Right cardiac atrium (tissue), 5 donors: ENCODE data around the gene CXCL11. TPM values are rescaled to one million over a fixed set of nuclear protein-coding genes. Genes with fewer than 3 reads are reported as not detected.
"Not testable (repeated sequence)": the region's sequence is repeated elsewhere in the genome, so short reads cannot be mapped to it uniquely, and the experiment has no call there.

ENCODE experiments used
- ATAC-seq, 2 donors: fragments of 200-7000 bp; cut with Tn5 transposase; one replicate each; pipeline versions ENCODE4 v1.8.0 to v1.9.1; 2020; ENCODE audit warnings: moderate library complexity in 2 of 2, mild to moderate bottlenecking in 1 of 2
- DNase-seq, 3 donors: peaks; one replicate each; pipeline ENCODE4 v3.0.0-alpha.2; 2020
- H3K27ac ChIP-seq: one replicate; pipeline ENCODE4 v1.5.1; 2013; ENCODE audit warnings: mild to moderate bottlenecking, low read length, control low read depth, moderate library complexity
- H3K27me3 ChIP-seq: one replicate; pipeline ENCODE4 v1.6.1; 2013; ENCODE audit not compliant: control insufficient read depth, insufficient read depth
- H3K4me1 ChIP-seq: one replicate; pipeline ENCODE4 v1.6.1; 2013; ENCODE audit warnings: low read length; ENCODE audit not compliant: control insufficient read depth, insufficient read depth
- H3K4me3 ChIP-seq: one replicate; pipeline ENCODE4 v1.5.1; 2013; ENCODE audit warnings: low read length, control low read depth
- H3K9me3 ChIP-seq: one replicate; pipeline ENCODE4 v1.6.1; 2013; ENCODE audit warnings: low read length; ENCODE audit not compliant: control insufficient read depth
- WGBS: extraction: QIAGEN DNeasy Blood & Tissue Kit; methylation state at CpG from one replicate; pipeline ENCODE4 v1.1.7; 2013; 5-methylcytosine and 5-hydroxymethylcytosine counted together
- intact Hi-C, 4 donors: fragments of 100-400 bp; cut with DNase I; formaldehyde crosslinking; loops; one replicate each; pipeline versions ENCODE4 v1.11.0 to v1.14.0; 2022 to 2023
- polyA plus RNA-seq: library from polyadenylated mRNA; stranded (reverse); fragments of 200-250 nt; gene quantifications from one replicate; pipeline ENCODE4 v1.2.3, GENCODE V29; 2013
- total RNA-seq, 4 donors: library from RNA; stranded (reverse); fragmentation: NEBNext Ultra II Directional; extraction: Animal tissue kit (Norgen Biotek cat#: 25700); gene quantifications; one replicate each; pipeline ENCODE4 v1.2.1, GENCODE V29; 2021
- donor health status: healthy with polysubstance abuse.
- donor health status: DM: no; HTN: yes; CAD: no.
- donor health status: DM: no; HTN: no; CAD: no.
- donor health status: DM: no; HTN: yes; CAD: no; lungs with severe emphysema.
- donor health status: DM: yes; HTN: yes; CAD: no.

Gene CXCL11
- total and polyA plus RNA-seq, 5 donors, result 0.07 to 0.20 TPM; not detected in 3

DNA sequence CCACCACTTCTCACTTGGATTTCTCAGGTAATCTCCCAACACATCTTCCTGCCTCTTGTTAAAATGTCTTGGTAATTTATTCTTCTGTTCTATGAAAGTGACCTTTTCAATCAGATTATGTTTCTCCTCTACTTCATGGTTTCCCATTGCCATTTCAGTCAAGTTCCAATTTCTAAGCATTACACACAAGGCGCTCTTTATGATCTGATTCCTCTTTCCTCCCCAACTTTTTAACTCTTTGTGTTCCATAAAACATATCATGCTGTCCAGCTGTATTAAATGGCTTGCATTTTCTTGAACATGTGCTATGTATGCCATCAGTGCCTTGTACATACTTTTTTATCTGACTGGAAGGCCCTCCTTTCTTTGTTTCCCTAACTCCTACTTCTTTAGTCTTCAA, 25.6 kb upstream of the CXCL11 start:
- WGBS, result 65% methylated on average over 1 of the region's 1 CpG
- Histone ChIP-seq H3K27ac (no peak overlapping the region), H3K27me3 (no peaks in the 10 kb centered on the region), H3K4me3 (no peak overlapping the region), H3K4me1 (no peaks in the 10 kb centered on the region), H3K9me3 (no peaks in the 10 kb centered on the region)
- no peak for ATAC-seq
- intact Hi-C loops, result loop anchor here in 1 of 4 donors (10.0 kb wide), 1 partner anchor 167 kb away; no protein-coding TSS in a partner anchor
- DNase-seq, result no peak

DNA sequence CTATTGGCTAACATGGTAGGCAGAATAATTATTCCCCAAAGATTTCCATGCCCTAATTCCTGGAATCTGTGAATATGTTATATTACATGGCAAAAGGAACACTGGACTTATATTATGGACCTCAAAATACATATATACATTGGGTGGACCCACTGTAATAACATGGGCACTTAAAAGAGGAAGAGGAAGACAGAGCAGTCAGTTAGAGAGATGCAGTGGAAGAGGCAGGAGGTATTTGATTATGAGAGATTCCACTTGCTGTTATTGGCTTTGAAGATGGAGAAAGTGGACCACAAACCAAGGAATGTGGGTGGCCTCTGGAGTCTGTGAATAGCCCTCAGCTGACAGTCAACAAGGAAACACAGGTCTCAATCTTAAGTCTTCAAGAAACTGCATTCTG, 24.6 kb upstream of the CXCL11 start:
- no peak for DNase-seq
- H3K4me3 ChIP-seq, result no peak overlapping the region
- no peak overlapping the region for H3K27ac ChIP-seq
- ATAC-seq, result no peak
- no peaks in the 10 kb centered on the region for H3K9me3 ChIP-seq
- intact Hi-C loops, result loop anchor here in 1 of 4 donors (10.0 kb wide), 1 partner anchor 166 kb away; no protein-coding TSS in a partner anchor
- no peaks in the 10 kb centered on the region for H3K4me1 ChIP-seq
- no peaks in the 10 kb centered on the region for H3K27me3 ChIP-seq

- WGBS, result 89% methylated on average over 1 of the region's 1 CpG
- intact Hi-C loops, result loop anchor here in 1 of 4 donors (10.0 kb wide), 1 partner anchor 165 kb away; no protein-coding TSS in a partner anchor
- no peak overlapping the region for H3K27ac ChIP-seq
- no peaks in the 10 kb centered on the region for H3K4me1 ChIP-seq
- no peak for DNase-seq
- no peak for ATAC-seq
- H3K27me3 ChIP-seq, result no peaks in the 10 kb centered on the region
- H3K9me3 ChIP-seq, result no peaks in the 10 kb centered on the region
- no peak overlapping the region for H3K4me3 ChIP-seq
Measured at GRCh38 chr4:76059750-76060149, 23.9 kb upstream of the CXCL11 start.

DNA sequence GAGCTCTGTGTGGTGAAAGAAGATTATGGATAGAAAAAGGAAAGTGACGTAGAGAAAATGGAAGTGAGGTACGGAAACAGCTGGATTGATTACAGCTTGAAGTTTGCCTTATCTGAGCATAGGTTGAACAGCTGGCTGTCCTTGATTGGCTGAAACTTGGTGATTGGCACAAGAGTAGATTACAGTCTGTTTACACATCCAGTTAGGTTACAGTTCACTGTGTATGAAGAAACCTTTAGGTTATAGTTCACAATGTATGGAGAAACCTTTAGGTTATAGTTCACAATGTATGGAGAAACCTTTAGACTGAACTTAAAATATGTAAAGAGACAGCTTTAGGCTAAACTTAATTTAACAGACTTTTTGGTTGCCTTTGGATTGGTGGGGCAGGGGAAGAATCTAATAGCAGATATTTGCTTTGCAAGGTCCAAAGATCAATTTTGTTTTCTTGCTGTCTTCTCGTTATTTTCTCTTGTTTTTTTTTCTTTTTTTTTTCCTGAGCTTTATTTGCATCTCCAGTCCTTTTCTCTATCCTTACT, 23.1 kb upstream of the CXCL11 start:
- 45% methylated on average over 3 of the region's 3 CpGs for WGBS
- DNase-seq, result no peak
- Histone ChIP-seq H3K27ac (no peak overlapping the region), H3K4me1 (no peaks in the 10 kb centered on the region), H3K9me3 (no peaks in the 10 kb centered on the region), H3K4me3 (no peak overlapping the region), H3K27me3 (no peaks in the 10 kb centered on the region)
- intact Hi-C loops, result no loop called here
- no peak for ATAC-seq

- Histone ChIP-seq H3K27me3 (no peaks in the 10 kb centered on the region), H3K27ac (no peak overlapping the region), H3K4me1 (no peaks in the 10 kb centered on the region), H3K9me3 (no peaks in the 10 kb centered on the region), H3K4me3 (no peak overlapping the region)
- no peak for DNase-seq
- no peak for ATAC-seq
- intact Hi-C loops, result no loop called here
Measured at GRCh38 chr4:76058302-76058701, 22.4 kb upstream of the CXCL11 start.

GRCh38 chr4:76055421-76055820, 19.6 kb upstream of the CXCL11 start:
- 55% methylated on average over 2 of the region's 2 CpGs for WGBS
- H3K27ac ChIP-seq, result no peak overlapping the region
- no peak for DNase-seq
- H3K9me3 ChIP-seq, result no peaks in the 10 kb centered on the region
- intact Hi-C loops, result no loop called here
- ATAC-seq, result no peak
- no peaks in the 10 kb centered on the region for H3K4me1 ChIP-seq
- no peaks in the 10 kb centered on the region for H3K27me3 ChIP-seq
- no peak overlapping the region for H3K4me3 ChIP-seq

DNA sequence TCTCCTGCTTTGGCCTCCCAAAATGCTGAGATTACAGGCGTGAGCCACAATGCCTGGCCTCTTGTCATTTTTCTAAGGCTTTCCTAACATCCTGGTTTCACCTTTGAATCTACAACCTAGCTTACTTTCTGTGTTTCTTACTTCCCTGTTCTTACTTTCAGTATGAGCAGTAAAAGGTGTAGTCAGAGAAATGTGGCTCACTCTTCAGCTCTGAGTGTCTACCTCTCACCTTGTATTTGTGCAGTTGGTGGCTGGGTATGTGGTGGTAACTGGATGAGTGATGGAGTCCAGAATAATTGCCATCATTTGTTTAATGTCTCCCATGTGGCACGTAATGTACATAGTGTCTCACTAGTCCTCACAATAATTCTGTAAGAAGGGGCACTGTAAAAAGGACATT, 19.1 kb upstream of the CXCL11 start:
- no peak overlapping the region for H3K27ac ChIP-seq
- H3K27me3 ChIP-seq, result no peaks in the 10 kb centered on the region
- no peaks in the 10 kb centered on the region for H3K9me3 ChIP-seq
- ATAC-seq, result no peak
- intact Hi-C loops, result no loop called here
- H3K4me3 ChIP-seq, result no peak overlapping the region
- no peak for DNase-seq
- 75% methylated on average over 2 of the region's 2 CpGs for WGBS
- no peaks in the 10 kb centered on the region for H3K4me1 ChIP-seq

DNA sequence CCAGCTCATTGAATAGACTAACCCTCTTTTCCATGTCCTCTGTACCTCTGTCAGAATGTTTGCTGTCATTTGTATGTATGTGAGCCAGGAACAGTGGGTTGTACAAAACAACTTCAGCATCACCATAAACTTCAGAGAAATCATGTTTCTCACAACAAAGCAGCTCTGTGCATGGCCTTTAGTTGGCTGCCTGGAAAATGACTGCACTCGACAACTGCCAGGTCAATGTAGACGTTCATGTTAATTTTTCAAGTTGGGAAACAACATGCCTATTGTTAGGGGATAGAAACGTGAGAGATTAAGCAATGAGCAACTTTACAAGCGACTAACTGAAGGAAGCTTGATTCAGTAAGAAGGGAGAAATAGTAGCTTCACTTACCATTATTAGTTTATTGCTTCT, 17.9 kb upstream of the CXCL11 start:
- H3K27me3 ChIP-seq, result no peaks in the 10 kb centered on the region
- DNase-seq, result no peak
- 32% methylated on average over 4 of the region's 4 CpGs for WGBS
- H3K9me3 ChIP-seq, result no peaks in the 10 kb centered on the region
- ATAC-seq, result no peak
- intact Hi-C loops, result no loop called here
- H3K4me1 ChIP-seq, result no peaks in the 10 kb centered on the region
- no peak overlapping the region for H3K4me3 ChIP-seq
- no peak overlapping the region for H3K27ac ChIP-seq

DNA sequence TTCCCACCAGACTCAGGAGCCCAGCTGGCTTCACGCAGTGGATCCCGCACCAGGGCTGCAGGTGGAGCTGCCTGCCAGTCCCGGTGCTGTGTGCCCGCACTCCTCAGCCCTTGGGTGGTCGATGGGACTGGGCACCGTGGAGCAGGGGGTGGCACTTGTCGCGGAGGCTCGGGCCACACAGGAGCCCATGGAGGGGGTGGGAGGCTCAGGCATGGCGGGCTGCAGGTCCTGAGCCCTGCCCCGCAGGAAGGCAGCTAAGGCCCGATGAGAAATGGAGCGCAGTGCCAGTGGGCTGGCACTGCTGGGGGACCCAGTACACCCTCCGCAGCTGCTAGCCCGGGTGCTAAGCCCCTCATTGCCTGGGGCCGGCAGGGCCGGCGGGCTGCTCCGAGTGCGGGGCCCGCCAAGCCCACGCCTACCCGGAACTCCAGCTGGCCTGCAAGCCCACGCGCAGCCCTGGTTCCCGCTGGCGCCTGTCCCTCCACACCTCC, 14.7 kb upstream of the CXCL11 start:
- H3K9me3 ChIP-seq, H3K27me3 ChIP-seq, H3K4me3 ChIP-seq, H3K27ac ChIP-seq, intact Hi-C loops, ATAC-seq, H3K4me1 ChIP-seq: not testable (repeated sequence)
- peak in 1 of 3 donors; percentile 35 for DNase-seq
- WGBS, result 94% methylated on average over 27 of the region's 27 CpGs

- DNase-seq, H3K27ac ChIP-seq, H3K9me3 ChIP-seq, H3K27me3 ChIP-seq, intact Hi-C loops, ATAC-seq, H3K4me3 ChIP-seq, H3K4me1 ChIP-seq: not testable (repeated sequence)
- WGBS, result 86% methylated on average over 17 of the region's 17 CpGs
Measured at GRCh38 chr4:76049860-76050416, 14.1 kb upstream of the CXCL11 start.

GRCh38 chr4:76044686-76045085, 8.8 kb upstream of the CXCL11 start:
- H3K4me3 ChIP-seq, H3K27ac ChIP-seq, H3K9me3 ChIP-seq, intact Hi-C loops, H3K4me1 ChIP-seq, DNase-seq, ATAC-seq, H3K27me3 ChIP-seq: not testable (repeated sequence)
- WGBS, result 78% methylated on average over 4 of the region's 4 CpGs

DNA sequence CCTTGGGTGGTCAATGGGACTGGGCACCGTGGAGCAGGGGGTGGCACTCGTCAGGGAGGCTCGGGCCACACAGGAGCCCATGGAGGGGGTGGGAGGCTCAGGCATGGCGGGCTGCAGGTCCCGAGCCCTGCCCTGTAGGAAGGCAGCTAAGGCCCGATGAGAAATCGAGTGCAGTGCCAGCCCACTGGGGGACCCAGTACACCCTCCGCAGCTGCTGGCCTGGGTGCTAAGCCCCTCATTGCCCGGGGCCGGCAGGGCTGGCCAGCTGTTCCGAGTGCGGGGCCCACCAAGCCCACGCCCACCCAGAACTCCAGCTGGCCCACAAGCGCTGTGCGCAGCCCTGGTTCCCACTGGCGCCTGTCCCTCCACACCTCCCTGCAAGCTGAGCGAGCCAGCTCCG, 7.4 kb upstream of the CXCL11 start:
- DNase-seq, H3K27me3 ChIP-seq, H3K9me3 ChIP-seq, H3K4me1 ChIP-seq, intact Hi-C loops, H3K4me3 ChIP-seq, H3K27ac ChIP-seq, ATAC-seq: not testable (repeated sequence)
- 97% methylated on average over 18 of the region's 18 CpGs for WGBS
